Hippocampal formation (tissue), 2 donors: ENCODE data around the gene RGS5.

Experiments
- DNase-seq, 2 donors: peaks; one replicate each; lab custom pipeline; 2025; lab: John Stamatoyannopoulos, UW

The RGS5 gene

DNA sequence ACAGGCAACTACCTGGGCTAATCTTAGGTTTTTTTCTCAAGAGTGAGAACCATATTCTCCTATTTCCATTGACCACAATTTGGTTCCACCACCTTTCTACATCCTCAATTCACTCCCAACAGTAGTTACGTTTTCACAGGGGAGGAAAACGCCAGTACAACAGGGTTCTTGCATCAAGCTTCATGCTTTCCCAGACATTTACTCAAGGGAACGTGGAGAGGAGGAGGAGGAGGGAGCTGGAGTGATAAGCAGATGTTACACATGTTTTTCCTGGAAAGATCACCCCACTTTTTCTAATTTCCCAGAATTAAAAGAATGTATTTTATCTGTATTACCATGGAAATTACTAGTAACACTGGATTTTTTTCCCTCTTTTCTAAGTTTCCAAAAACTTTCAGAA, 58.3 kb downstream of the RGS5 start:
- DNase-seq: no peak

DNA sequence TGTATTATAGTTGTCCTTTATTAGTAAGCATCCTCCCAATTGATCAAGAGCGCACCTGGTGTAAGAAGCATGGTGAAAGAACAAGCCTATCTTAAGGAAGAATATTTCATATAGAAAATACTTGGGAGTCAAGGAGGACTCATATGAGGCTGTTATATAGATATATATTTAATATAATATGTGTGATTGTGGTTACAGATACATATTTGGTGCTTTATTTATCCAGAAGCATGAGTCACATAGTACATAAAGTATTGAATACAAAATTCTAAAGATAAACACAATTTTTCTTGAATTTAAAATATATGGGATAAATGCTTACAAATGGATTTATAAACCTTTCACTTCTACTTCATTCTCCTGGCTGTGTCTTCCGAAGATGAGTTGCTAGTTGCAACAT, 60.6 kb downstream of the RGS5 start:
- no peak for DNase-seq

DNA sequence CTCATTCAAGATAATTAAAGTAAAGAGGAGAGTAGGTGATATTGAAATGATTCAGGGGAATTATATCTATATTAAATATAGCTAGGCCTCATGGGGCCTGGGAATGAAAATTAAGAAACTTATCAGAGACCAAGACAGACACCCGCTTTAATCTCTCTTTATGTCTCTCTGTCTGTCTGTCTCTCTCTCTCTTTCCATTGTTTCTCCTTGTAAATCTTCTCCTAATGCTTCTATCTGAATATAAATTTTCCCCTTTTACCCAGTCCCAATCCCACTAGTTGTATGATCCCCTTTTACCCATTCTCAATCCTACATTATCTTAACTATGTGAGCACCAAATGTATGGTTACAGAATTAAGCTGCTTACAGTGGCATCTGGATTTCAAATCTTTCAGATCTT, 61.2 kb downstream of the RGS5 start:
- DNase-seq: no peak

DNA sequence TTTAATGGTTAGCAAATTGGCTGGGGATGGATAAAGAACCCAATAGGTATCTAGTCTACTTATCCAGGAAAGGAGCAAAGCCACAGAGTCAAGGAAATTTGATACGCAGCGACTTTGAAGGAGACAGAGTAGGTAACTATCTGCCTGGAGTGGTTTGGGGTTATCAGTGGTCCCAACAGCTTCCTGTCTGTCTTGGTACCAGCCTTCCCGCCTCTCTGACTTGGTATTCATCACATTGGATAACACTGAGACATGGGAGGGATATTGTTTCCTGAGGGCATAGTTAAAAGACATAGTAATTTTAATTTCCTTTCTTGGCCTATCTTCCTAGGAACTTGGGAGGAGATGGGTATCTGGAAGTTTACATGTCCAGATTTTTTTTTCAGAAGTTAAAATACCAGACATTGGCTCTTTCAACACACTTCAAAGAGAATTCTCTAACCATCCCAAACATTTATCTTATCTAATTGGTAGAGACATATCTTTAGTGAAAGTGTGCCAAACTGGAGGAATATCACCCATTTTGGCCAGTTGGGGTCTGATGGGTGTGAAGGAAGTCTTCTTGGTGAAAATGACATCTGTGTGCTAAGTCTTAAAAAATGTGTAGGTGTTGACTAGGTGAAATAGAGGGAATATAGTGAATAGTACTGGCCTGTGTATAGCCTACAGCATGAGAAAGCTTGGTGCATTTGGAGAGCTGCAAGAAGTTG, 65.0 kb downstream of the RGS5 start:
- DNase-seq: no peak

DNA sequence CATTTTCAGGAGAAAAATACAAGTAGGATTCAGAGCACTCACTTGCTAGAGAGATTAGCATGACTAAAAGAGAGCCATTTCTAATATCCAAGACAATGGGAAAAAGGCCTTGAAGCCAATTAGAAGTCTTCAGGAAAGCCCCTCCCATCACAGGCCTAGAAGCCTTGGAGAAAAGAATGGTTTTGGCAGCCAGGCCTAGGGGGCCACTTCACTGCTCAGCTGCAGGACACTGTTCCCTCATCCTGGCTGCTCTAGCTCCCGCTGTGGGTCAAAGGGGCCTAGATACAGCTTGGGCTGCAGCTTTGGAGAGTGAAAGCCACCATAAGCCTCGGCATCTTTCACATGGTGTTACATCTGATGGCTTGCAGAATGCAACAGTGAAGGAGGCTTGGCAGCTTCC, 70.7 kb downstream of the RGS5 start:
- DNase-seq: no peak

DNA sequence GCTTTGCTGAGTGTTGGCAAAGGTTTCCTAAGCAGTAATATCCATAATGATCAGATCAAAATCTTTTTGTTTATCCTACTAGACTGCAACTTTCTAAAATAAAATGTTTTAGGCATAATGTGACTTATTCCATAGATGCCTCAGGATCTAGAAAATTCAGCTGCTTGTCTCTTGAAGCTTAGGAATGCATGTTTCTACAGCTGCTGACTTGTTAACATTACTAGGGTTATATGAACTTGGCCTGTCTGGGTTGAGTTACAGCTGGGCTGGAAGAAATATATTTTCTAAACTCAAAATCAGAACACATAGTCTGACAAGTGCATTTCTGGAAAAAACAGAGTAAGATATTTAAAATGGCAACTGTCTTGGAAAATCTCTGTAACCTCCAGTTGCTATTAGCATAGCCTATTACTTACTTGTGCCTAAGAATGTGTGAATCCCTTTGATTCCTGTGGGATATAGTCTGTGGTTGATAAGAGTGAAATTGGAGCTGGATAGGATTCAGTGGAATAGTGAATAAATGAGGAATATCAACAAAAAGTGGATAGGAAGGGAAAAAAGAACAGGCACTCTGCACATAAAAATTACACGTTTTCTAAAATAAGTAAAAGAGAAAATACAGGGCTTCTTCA, 72.4 kb downstream of the RGS5 start:
- no peak for DNase-seq

DNA sequence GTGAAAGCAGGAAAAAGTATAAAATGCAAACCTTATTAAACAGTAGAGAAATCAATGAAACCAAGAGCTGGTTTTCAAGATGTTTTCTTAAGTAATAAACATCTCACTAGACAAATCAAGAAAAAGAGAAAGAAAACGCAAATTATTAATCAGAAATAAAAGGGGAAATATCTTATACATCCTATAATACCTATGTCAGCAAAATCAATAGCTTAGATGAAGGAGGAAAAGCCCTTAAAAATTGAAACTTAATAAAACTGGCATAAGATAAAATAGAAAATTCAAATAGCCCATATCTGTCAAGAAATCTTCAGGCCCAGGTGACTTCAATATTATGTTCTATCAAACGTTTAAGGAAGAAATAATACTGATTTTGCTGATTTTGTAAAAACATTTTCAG, 74.4 kb downstream of the RGS5 start:
- DNase-seq: no peak

DNA sequence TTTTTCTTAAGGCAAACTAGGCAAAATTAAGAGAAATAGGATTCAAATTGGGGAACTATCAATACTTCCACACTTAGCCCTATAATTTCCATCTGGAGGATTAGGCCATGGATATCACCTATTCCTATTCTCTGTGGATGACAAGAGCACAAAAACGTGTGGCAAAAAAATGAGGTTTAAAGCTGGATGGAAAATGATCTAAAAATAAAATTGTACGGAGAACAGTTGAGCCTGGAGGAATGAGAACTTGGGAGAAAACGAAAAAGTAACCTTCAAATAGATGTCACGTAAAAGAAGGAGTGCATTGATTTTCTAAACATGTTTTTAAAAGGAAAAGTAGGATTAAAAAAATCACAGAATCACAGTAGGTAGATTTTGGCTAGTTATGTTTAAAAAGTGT, 77.9 kb downstream of the RGS5 start:
- DNase-seq: no peak

DNA sequence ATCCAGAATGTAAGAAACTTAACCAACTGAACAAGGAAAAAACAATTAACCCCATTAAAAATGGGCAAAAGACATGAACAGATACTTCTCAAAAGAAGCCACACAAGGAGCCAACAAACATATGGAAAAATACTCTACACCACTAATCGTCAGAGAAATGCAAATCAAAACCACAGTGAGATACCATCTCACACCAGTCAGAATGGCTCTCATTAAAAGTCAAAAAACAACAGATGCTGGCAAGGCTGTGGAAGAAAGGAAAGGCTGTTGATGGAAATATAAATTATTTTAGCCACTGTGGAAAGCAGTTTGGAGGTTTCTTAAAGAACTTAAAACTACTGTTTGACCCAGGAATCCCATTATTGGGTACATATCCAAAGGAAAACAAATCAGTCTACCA, 82.3 kb downstream of the RGS5 start:
- no peak for DNase-seq

DNA sequence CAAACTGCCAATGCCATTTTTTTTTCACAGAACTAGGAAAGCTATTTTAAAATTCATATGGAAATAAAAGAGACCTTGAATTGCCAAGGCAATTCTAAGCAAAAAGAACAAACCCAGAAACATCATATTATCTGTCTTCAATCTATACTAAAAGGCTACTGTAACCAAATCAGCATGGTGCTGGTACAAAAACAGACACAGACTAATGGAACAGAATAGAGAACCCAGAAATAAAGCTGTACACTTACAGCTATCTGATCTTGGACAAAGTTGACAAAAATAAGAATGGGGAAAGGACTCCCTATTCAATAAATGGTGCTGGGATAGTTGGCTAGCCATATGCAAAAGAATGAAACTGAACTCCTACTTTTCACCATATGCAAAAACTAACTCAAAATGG, 83.0 kb downstream of the RGS5 start:
- no peak for DNase-seq

DNA sequence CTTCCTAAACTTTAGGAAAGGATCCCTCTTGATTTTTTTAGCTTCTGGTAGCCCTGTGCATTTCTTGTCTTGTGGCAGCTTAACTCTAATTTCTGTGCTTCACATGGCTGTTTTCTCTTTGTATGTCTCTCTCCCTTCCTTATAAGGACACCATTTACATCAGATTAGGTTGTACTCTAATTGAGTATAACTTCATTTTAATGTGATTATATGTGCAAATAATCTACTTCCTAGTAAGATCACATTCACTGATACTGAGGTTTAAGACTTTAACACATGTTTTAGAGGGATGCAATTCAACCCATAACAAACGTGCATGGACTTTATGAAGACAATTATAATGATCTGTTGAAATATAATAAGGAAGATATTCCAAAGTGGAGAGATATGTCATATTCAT, 86.8 kb downstream of the RGS5 start:
- no peak for DNase-seq

DNA sequence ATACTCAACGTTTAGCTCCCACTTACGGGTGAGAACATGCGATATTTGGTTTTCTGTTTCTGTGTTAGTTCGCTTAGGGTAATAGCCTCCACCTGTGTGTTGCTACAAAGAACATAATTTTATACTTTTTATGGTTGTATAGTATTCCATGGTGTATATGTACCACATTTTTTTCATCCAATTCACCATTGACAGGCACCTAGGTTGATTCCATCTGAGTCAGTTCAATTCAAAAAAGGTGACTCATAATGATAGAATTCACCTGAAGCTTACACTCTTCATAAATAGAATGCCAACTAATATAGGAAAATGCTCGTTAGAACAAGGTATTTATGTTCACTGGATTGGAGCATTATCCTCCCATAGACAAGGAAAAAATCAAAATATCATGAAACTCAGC, 95.1 kb downstream of the RGS5 start:
- DNase-seq: no peak

DNA sequence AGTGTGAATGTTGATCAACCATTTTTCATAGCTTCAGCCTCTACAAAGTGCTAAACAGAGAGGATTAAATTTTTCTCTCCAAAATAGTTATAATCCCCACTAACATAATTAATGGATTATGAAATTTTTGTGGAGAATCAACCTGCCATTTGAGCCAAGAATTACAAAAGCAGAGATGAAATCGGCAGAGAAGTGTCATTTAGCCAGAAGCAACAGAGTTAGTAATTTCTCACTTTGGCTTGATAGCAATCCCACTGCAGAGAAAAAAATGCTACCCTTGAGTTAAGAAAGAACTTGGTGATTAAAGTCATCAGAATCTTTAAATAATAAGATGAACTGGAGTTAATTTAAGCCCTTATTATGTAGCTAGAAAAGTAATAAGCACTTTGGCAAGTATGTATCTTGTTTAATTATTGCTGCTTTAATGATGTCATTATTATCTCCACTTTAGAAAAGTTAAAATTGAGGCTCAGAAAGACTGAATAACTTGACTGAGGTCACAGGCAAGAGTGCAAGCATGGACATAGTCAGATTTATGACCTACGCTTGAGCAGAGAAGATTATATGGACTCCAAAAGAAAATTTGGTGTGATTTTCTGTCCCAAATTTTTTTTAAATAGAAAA, 96.2 kb downstream of the RGS5 start:
- no peak for DNase-seq

DNA sequence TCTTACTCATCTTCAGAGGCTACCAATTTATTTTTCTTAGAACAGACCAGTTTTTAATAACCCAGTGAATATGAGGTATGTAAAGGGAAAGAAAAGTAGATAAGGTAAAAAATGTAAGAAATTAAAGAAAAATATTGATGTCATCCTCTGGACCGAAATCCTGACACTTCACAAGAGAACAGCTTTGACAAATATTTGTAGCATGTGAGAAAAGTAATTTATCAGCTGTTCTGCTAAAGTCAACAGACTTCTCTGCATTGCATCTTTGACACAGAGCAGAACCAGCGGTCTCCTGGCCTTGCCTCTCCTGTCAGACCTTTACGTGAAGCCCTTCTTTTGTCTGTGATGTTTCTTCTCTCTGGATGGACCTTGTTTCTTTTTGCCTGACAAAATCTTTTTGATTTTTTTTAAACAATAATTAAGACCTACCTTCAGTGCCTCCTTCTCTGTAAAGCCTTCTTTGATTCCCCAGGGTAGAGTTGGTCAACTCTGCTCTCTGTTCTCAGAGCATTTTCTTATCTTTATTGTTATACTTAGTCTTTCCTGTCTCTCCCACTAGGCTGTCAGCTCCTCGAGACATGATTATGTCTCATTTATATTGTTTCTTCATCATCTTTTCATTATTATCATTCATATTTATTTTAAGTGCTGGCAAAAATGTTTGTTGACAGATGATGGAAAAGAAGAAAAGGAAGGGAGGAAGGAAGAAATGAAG, 98.2 kb downstream of the RGS5 start:
- no peak for DNase-seq

DNA sequence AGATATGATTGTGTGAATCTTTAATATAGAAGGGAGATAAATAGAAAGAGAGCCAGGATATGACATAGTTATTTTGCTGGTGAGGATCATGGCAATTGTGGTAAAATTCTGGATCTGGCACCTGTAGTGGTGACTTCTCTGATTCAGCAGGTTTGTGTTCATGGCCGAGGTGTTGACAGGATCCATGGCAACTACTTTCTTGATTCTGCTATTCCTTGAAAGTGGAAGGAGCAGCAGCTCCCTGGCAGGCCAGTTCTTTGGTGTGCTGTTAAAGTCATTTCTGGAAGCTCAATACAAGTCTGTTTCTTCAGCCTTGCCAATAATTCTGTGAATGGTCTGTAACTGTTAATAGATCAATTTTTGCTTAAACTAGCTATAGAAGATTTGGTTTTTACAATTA, 100.1 kb downstream of the RGS5 start:
- DNase-seq: no peak

DNA sequence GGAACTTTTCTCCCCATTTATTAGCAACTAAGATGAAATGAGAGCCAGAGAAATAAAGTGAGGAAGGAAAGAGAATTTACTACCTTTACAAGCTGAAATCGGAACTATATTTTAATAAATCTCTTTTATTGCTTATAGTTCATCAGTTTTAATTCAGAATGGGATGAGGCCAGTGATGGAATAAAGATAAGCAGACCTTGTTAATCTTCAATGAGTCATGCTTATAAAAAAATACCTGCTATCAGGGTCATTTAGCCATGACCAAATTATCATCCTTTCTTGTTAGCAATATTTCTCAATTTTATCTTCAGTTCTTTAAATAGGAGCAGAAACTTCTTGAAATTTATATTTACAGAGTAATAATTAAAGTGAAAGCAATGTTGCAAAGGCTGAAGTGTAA, 107.5 kb downstream of the RGS5 start:
- DNase-seq: no peak

DNA sequence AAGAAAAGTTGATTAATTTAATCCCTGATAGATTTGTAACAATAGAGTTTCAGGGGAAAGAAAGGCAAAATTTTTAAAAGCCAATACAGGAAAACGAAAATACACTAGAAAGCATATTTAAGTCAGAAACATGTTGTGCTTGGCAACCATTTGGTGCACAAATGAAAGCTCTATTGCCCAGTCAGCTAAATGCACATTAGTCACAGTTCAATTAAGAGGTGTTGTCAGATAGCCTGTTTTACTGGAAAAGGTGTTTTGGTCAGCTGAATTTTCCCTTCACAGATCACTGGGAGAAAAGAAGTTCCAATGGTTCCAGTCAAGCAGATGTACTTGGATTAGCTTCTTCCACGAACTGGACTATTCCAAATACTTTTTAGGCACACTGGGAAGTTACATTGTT, 108.1 kb downstream of the RGS5 start:
- DNase-seq: no peak

DNA sequence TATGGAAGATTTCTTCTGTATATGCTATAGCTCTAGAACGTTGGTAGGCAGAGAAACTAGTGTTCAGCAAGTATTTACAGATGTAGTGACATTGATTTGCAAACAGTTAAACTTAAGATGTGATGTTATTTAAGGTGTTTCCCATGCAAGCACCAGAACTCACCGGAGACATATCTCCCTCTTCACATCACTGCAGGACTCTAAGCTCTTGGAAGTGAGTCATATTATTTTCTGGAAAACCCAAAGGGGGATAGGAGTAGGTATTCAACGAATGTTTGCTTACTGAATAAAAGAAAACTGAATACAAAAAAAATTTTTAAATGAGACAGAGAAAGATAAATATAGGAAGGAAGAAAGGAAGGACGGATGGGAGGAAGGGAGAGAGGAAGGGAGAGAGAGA, 108.5 kb downstream of the RGS5 start:
- no peak for DNase-seq

DNA sequence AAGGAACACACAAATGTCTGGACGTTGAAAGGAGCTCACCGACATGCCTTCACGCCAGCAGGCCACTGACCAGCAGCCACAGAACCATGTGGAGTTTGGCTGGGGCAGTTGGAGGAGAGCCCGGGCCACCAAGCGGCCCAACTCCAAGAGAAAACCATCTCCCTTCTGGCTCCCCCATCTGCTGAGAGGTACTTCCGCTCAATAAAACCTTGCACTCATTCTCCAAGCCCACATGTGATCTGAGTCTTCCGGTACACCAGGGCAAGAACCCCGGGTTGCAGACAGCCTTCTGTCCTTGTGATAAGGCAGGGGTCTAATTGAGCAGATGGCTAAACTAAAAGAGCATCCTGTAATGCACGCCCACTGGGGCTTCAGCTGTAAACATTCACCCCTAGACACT, 109.1 kb downstream of the RGS5 start:
- DNase-seq: no peak

DNA sequence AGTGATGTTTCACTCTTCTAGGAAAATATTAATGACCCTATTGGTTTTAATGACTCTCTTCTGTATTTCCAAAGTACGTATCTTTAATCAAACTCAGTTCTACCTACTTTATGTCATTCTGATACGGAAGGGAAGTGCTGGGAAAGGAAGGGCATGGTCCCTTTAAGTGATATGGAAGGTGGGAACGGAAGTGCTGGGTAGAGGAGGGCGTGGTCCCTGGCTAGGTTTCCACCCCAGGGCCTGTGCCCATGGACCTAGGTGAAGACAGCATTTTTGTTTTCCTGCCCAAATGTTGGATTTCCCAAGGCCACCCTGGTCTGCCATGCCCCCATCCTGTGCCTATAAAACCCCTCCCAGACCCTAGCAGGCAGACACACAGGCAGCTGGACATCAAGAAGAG, 109.5 kb downstream of the RGS5 start:
- no peak for DNase-seq
